Fibroblast of peridontal ligament (primary cell): ENCODE measurements around the gene ACSS1.

ENCODE experiments used
- DNase-seq: peaks from one replicate; pipeline ENCODE4 v3.0.0-alpha.2; 2010; ENCODE audit errors: extremely low read depth

ACSS1 gene

GRCh38 chr20:25046181-25046641 is 11.7 kb downstream of the ACSS1 start:
- DNase-seq, result no peak

- DNase-seq, result no peak
These were observed 12.6 kb downstream of the ACSS1 start for GRCh38 chr20:25045343-25045712.

GRCh38 chr20:25044660-25045342 is 13.1 kb downstream of the ACSS1 start:
- no peak for DNase-seq

- DNase-seq, result no peak
These were observed 13.7 kb downstream of the ACSS1 start for GRCh38 chr20:25044261-25044560.

GRCh38 chr20:25043499-25044260 is 14.3 kb downstream of the ACSS1 start:
- DNase-seq, result no peak

GRCh38 chr20:25042531-25043498 is 15.1 kb downstream of the ACSS1 start:
- DNase-seq, result no peak

GRCh38 chr20:25041813-25042530 is 16.0 kb downstream of the ACSS1 start:
- DNase-seq, result no peak

GRCh38 chr20:25040438-25040831 is 17.5 kb downstream of the ACSS1 start:
- DNase-seq, result peak; percentile 55

GRCh38 chr20:25039697-25040437 is 18.1 kb downstream of the ACSS1 start:
- DNase-seq, result peak; percentile 81

GRCh38 chr20:25038591-25039015 is 19.3 kb downstream of the ACSS1 start:
- no peak for DNase-seq

- peak; percentile 55 for DNase-seq
These were observed 19.9 kb downstream of the ACSS1 start for GRCh38 chr20:25038103-25038410.

- no peak for DNase-seq
These were observed 20.4 kb downstream of the ACSS1 start for GRCh38 chr20:25037288-25038102.

GRCh38 chr20:25036331-25036936 is 21.5 kb downstream of the ACSS1 start:
- peak; percentile 17 for DNase-seq

GRCh38 chr20:25035921-25036320 is 22.0 kb downstream of the ACSS1 start:
- no peak for DNase-seq

GRCh38 chr20:25033924-25034300 is 24.0 kb downstream of the ACSS1 start:
- DNase-seq, result no peak

GRCh38 chr20:25033265-25033923 is 24.5 kb downstream of the ACSS1 start:
- no peak for DNase-seq

- DNase-seq, result no peak
These were observed 25.3 kb downstream of the ACSS1 start for GRCh38 chr20:25032478-25033264.

GRCh38 chr20:25032065-25032477 is 25.9 kb downstream of the ACSS1 start:
- no peak for DNase-seq
